CD4-positive, alpha-beta memory T cell (primary cell): Measurements from ENCODE around the gene SQSTM1. TPM values are rescaled to one million over a fixed set of nuclear protein-coding genes. Genes with fewer than 3 reads are reported as not detected.

ENCODE experiments used
- CTCF ChIA-PET: fragments of 350-600 bp; sonication (Branson Sonifier 250); formaldehyde crosslinking; loops from one replicate; lab custom pipeline; 2021; ENCODE audit warnings: inconsistent platforms; ENCODE audit not compliant: partially characterized antibody; lab: Charles Lee
- POLR2A ChIA-PET: fragments of 350-600 bp; sonication (Branson Sonifier 250); formaldehyde crosslinking; loops from one replicate; lab custom pipeline; 2021; ENCODE audit not compliant: partially characterized antibody; lab: Charles Lee
- DNase-seq, 5 donors: peaks; one replicate each; pipeline versions ENCODE4 v3.0.0 to v3.0.0-alpha.2; 2020 to 2022; ENCODE audit warnings: mixed read lengths in 1 of 5
- H3K27ac ChIP-seq: one replicate; pipeline ENCODE4 v1.7.0; 2013; ENCODE audit warnings: low read depth, low read length
- H3K27me3 ChIP-seq: 2 replicates; pipeline ENCODE4 v1.7.0; 2013; ENCODE audit warnings: mild to moderate bottlenecking, low read length, moderate library complexity; ENCODE audit not compliant: insufficient read depth
- H3K36me3 ChIP-seq: 2 replicates; pipeline ENCODE4 v1.7.0; 2013; ENCODE audit warnings: mild to moderate bottlenecking, low read length, moderate library complexity; ENCODE audit not compliant: insufficient read depth
- H3K4me1 ChIP-seq: 2 replicates; pipeline ENCODE4 v1.7.0; 2013; ENCODE audit warnings: mild to moderate bottlenecking, low read length, moderate library complexity; ENCODE audit not compliant: insufficient read depth
- H3K4me3 ChIP-seq, 2 donors: one replicate each; pipeline ENCODE4 v1.7.0; 2013; ENCODE audit warnings: low read length in 2 of 2, mild to moderate bottlenecking in 1 of 2
- H3K9me3 ChIP-seq, 2 donors: one replicate each; pipeline ENCODE4 v1.7.0; 2013; ENCODE audit warnings: low read length in 2 of 2, control low read depth in 1 of 2; ENCODE audit not compliant: control insufficient read depth in 1 of 2
- H3K27ac Mint-ChIP-seq, 7 donors: one replicate each; pipeline ENCODE4 v1.8.0; 2020 to 2021; ENCODE audit warnings: mixed read lengths in 7 of 7, mild to moderate bottlenecking in 6 of 7, inconsistent platforms in 3 of 7, moderate library complexity in 3 of 7
- H3K27me3 Mint-ChIP-seq, 2 donors: one replicate each; pipeline ENCODE4 v1.8.0; 2020 to 2021; ENCODE audit warnings: mixed read lengths in 2 of 2
- H3K36me3 Mint-ChIP-seq, 2 donors: one replicate each; pipeline ENCODE4 v1.8.0; 2020 to 2021; ENCODE audit warnings: mixed read lengths in 2 of 2, inconsistent platforms in 1 of 2, mild to moderate bottlenecking in 1 of 2
- H3K4me1 Mint-ChIP-seq, 4 donors: one replicate each; pipeline ENCODE4 v1.8.0; 2020 to 2021; ENCODE audit warnings: mixed read lengths in 4 of 4, mild to moderate bottlenecking in 1 of 4
- H3K4me3 Mint-ChIP-seq, 8 donors: one replicate each; pipeline ENCODE4 v1.8.0; 2020 to 2021; ENCODE audit warnings: mixed read lengths in 8 of 8, mild to moderate bottlenecking in 7 of 8, moderate library complexity in 6 of 8, inconsistent platforms in 3 of 8
- H3K9me3 Mint-ChIP-seq, 8 donors: one replicate each; pipeline ENCODE4 v1.8.0; 2020 to 2021; ENCODE audit warnings: mixed read lengths in 8 of 8, mild to moderate bottlenecking in 5 of 8, inconsistent platforms in 3 of 8, moderate library complexity in 1 of 8
- intact Hi-C: fragments of 100-400 bp; cut with micrococcal nuclease; formaldehyde crosslinking; loops from one replicate; pipeline ENCODE4 v1.15.1; 2023
- polyA plus RNA-seq, 2 donors: library from polyadenylated mRNA; unstranded; fragments of 300-500 nt; fragmentation: Illumina TruSeq; gene quantifications; one replicate each; pipeline ENCODE4 v1.2.3, GENCODE V29; 2021
- total RNA-seq, 2 experiments: library from RNA; stranded (reverse); gene quantifications; one replicate each; pipeline ENCODE4 v1.2.3, GENCODE V29; 2021

Gene SQSTM1
- total and polyA plus RNA-seq, 4 experiments from 2014 or later = 188 to 303 (median 256) TPM

DNA sequence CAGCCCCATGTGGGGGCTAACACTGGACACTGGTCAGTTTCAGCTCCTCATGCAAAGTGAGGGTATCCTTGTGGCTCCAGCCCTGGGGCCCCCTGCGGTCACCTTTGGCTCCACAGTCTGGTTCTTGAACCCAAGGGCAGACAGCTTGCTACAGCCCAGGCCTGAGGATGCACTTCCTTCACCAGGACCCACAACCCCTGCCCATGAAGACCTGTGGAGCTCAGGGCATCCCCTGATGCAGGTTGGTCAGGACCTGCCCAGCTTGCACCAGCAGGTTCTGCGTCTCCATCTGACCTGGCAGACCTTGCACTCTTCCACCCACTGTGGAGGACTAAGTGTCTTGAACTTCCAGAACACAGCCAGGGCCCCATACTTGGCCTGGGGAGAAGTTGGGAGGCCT is 41.6 kb downstream of the SQSTM1 start:
- no peak overlapping the region for H3K27ac Mint-ChIP-seq
- Histone ChIP-seq H3K27ac (no peak overlapping the region), H3K27me3 (no peaks in the 10 kb centered on the region), H3K4me3 (no peak overlapping the region), H3K9me3 (no peaks in the 10 kb centered on the region), H3K36me3 (peaks cover 5% of the 10 kb centered on the region), H3K4me1 (peaks cover 11% of the 10 kb centered on the region)
- peaks cover 4 to 22% of the 10 kb centered on the region in 2 donors for H3K36me3 Mint-ChIP-seq
- H3K9me3 Mint-ChIP-seq = no peaks in the 10 kb centered on the region
- no peaks in the 10 kb centered on the region for H3K27me3 Mint-ChIP-seq
- POLR2A ChIA-PET = interaction anchor here (0.9 to 1.1 kb wide), 2 partner anchors 15 to 42 kb away, joined by 3 to 5 read pairs; partner anchors contain the start of gene SQSTM1
- DNase-seq = no peak
- peaks cover 5 to 16% (median 11%) of the 10 kb centered on the region in 4 donors for H3K4me1 Mint-ChIP-seq
- CTCF ChIA-PET = interaction anchor here (0.5 to 1.4 kb wide), 3 partner anchors 15 to 60 kb away, joined by 3 to 4 read pairs (median 4); no protein-coding TSS in a partner anchor
- no peak overlapping the region for H3K4me3 Mint-ChIP-seq
- intact Hi-C loops = no loop called here

DNA sequence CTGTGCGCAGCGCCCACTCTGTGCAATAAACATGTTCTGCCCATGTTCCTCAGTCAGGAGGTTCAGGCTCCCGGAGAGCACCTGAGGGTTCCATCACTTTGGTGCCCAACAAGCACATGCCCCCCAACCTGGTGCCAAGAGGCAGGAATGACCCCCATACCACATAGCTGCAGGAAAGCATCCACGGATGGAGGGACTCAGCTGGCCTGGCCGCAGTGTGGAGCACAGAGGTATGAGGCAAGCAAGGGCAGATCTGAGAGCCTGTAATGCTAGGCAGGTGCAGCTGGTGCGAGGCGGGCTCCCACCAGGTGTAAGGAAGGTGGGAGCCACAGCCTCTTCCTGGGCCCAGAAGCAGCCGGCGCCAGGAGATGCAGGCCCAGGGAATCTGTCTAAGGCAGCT is 42.2 kb downstream of the SQSTM1 start:
- no peak overlapping the region for H3K27ac ChIP-seq
- peaks cover 3 to 22% of the 10 kb centered on the region in 2 donors for H3K36me3 Mint-ChIP-seq
- ChIA-PET POLR2A (interaction anchor here (1.1 to 1.4 kb wide), 2 partner anchors 42 to 56 kb away, joined by 3 read pairs; partner anchors contain the start of genes MGAT4B and SQSTM1), CTCF (interaction anchor here (0.5 to 1.4 kb wide), 4 partner anchors 14 to 61 kb away, joined by 3 to 4 read pairs (median 4); no protein-coding TSS in a partner anchor)
- DNase-seq = no peak
- peaks cover 3 to 10% (median 7%) of the 10 kb centered on the region in 4 donors for H3K4me1 Mint-ChIP-seq
- H3K27me3 ChIP-seq = no peaks in the 10 kb centered on the region
- no peak overlapping the region for H3K4me3 Mint-ChIP-seq
- intact Hi-C loops = no loop called here
- no peaks in the 10 kb centered on the region for H3K9me3 ChIP-seq
- no peak overlapping the region for H3K27ac Mint-ChIP-seq
- H3K9me3 Mint-ChIP-seq = no peaks in the 10 kb centered on the region
- no peak overlapping the region for H3K4me3 ChIP-seq
- peaks cover 5% of the 10 kb centered on the region for H3K36me3 ChIP-seq
- peaks cover 6% of the 10 kb centered on the region for H3K4me1 ChIP-seq
- H3K27me3 Mint-ChIP-seq = no peaks in the 10 kb centered on the region

DNA sequence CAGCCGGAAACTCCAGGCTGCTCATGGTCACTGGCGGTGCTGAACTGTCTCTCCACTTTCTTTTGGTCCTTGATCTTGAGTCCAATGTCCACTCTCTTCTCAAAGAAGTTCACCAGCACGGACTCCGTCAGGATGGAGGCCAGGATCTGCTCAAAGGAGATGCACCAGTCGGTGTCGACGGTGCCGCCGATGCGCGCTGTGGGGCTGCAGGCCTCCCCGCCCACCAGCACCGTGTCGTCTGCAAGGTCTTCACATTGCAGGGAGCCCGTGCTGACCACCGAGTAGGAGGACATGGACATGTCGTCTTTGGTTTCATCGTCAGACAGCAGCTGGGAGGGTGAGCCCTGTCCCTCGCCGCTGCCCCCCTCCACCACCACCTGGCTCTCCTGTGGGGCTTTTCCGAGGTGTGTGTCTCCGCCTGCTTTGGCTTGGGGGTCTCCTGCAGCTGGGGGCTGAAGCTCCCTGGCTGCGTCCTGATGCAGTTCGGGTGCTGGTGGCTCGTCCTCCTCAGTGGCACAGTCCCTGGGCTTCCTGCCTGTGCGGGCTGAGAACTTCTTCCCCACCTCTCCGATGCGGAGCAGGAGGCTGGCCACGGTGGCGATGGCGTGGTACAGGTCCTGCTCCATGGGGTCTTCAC is 42.9 kb downstream of the SQSTM1 start:
- ChIA-PET CTCF (interaction anchor here (1.0 kb wide), 2 partner anchors 13 to 61 kb away, joined by 3 to 4 read pairs; no protein-coding TSS in a partner anchor), POLR2A (interaction anchor here (1.4 kb wide), 1 partner anchor 56 kb away, joined by 3 read pairs; the partner anchor contains the start of gene MGAT4B)
- no peak overlapping the region for H3K4me3 Mint-ChIP-seq
- peaks cover 6% of the 10 kb centered on the region for H3K4me1 ChIP-seq
- H3K27ac Mint-ChIP-seq = peak overlapping the region in 1 of 7 donors; percentile 55
- H3K36me3 ChIP-seq = peaks cover 5% of the 10 kb centered on the region
- H3K4me1 Mint-ChIP-seq = peaks cover 0 to 5% (median 2%) of the 10 kb centered on the region in 4 donors
- no peaks in the 10 kb centered on the region for H3K27me3 Mint-ChIP-seq
- H3K36me3 Mint-ChIP-seq = peaks cover 0 to 20% of the 10 kb centered on the region in 2 donors
- H3K4me3 ChIP-seq = no peak overlapping the region
- H3K27ac ChIP-seq = no peak overlapping the region
- intact Hi-C loops = no loop called here
- H3K27me3 ChIP-seq = no peaks in the 10 kb centered on the region
- no peaks in the 10 kb centered on the region for H3K9me3 Mint-ChIP-seq
- no peak for DNase-seq
- no peaks in the 10 kb centered on the region for H3K9me3 ChIP-seq

DNA sequence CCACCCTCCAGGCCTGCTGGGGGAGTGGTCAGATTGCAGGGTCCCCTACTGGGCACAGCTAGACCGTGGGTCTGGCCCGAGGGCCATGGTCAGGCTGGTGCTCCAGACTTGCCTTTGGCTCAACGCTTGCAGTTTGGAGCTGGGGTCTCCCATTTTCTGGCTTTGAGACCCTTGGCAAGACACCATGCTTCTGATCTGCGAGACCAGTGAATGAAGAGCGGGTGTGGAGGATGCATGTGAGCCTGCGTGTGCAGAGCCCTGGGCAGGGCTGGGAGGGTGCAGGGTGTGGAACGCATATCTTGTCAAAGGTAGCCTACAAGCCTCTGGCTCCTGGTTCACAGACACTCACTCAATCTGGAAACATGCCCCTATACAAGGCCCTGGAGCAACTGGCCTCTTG is 44.0 kb downstream of the SQSTM1 start:
- H3K36me3 Mint-ChIP-seq = peaks cover 0 to 19% of the 10 kb centered on the region in 2 donors
- Histone ChIP-seq H3K36me3 (peaks cover 5% of the 10 kb centered on the region), H3K9me3 (no peaks in the 10 kb centered on the region), H3K27me3 (no peaks in the 10 kb centered on the region), H3K27ac (no peak overlapping the region), H3K4me3 (no peak overlapping the region), H3K4me1 (no peaks in the 10 kb centered on the region)
- H3K4me1 Mint-ChIP-seq = peaks cover 0 to 2% (median 0%) of the 10 kb centered on the region in 4 donors
- intact Hi-C loops = no loop called here
- POLR2A ChIA-PET = no interaction called here
- peak overlapping the region in 1 of 7 donors; percentile 18 for H3K27ac Mint-ChIP-seq
- H3K9me3 Mint-ChIP-seq = no peaks in the 10 kb centered on the region
- H3K4me3 Mint-ChIP-seq = no peak overlapping the region
- CTCF ChIA-PET = no interaction called here
- no peak for DNase-seq
- no peaks in the 10 kb centered on the region for H3K27me3 Mint-ChIP-seq

DNA sequence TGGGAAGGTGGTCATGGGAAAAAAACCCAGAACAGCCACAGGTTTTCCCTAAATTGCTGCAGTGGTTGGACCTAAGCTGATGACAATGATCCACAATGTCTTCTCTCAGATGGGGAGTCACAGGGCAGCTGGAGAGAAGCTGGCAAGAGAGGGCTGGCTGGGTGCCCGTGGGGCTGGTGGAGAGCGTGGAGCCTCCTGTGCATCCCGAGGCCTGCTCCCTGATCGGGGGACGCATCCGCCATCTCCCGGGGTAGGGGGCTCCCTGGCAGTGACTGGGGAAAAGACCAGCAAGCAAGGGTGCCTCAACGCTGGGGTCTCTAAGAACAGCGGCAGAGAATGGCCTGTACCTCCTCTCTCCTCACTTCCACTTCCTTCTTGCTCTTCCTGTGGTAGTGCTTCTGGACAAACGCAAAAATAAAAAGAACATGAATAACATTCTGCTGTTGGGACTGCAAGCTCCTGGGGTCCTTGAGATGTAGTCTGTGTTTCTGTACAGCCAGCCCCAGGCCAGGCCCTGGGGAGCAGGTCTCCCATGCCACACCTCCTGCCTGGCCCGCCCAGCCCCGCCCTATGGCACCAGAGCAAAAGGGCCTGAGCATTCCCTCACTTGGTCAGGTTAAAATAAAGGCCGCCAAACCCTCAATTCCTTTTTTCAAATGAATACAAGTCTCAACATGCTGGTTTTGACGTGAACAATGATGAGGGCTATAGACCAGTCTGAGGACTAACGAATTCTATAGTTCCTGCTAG is 45.0 kb downstream of the SQSTM1 start:
- H3K9me3 ChIP-seq = no peaks in the 10 kb centered on the region
- Mint-ChIP-seq H3K9me3 (no peaks in the 10 kb centered on the region), H3K27ac (peak overlapping the region in 1 of 7 donors; percentile 53), H3K36me3 (peaks cover 0 to 21% of the 10 kb centered on the region in 2 donors), H3K27me3 (no peaks in the 10 kb centered on the region), H3K4me1 (no peaks in the 10 kb centered on the region), H3K4me3 (no peak overlapping the region)
- H3K27ac ChIP-seq = no peak overlapping the region
- no peaks in the 10 kb centered on the region for H3K4me1 ChIP-seq
- DNase-seq = no peak
- no peaks in the 10 kb centered on the region for H3K27me3 ChIP-seq
- no peak overlapping the region for H3K4me3 ChIP-seq
- CTCF ChIA-PET = no interaction called here
- intact Hi-C loops = no loop called here
- POLR2A ChIA-PET = no interaction called here
- peaks cover 5% of the 10 kb centered on the region for H3K36me3 ChIP-seq

DNA sequence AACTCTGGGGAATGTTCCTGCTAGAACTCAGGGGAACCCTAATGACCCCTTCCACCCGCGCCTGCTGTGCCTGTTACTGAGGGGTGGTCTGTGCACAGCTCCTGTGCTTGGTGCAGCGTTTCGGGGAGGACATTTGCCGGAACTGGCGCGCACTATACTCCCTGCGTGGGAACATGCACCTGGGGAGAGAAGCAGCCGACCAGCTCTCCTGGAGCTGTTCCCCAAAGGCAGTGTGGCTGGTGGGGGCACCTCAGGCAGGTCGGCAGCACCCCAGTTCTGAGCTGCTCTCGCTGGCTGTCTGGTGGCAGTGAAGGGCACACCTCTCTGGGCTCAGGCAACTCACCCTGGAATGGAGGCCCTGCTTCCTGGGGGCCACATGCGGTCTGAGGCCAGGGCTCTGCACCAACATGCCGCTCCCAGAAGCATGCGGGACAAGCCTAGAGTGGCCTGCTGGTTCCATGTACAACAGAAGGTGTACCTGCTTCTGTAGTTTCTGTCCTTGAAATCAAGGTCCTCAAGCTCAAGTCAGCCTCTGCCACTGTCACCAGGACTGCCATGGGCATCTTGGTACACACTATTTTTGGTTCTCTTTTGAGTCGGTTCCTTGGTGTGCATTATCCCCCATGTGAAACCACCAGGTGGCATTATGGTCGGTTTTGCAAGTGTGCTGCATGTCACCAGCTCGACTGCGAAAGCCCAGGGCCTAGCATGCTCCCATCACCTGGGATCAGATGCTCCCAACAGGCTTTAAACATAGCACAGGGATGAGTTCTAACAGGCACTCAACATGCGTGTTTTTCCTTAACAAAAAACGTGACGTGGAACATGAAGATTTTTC is 45.8 kb downstream of the SQSTM1 start:
- DNase-seq = no peak
- H3K27me3 Mint-ChIP-seq = no peaks in the 10 kb centered on the region
- Histone ChIP-seq H3K27ac (no peak overlapping the region), H3K27me3 (no peaks in the 10 kb centered on the region), H3K36me3 (peaks cover 9% of the 10 kb centered on the region), H3K4me1 (no peaks in the 10 kb centered on the region), H3K9me3 (no peaks in the 10 kb centered on the region), H3K4me3 (no peak overlapping the region)
- intact Hi-C loops = no loop called here
- CTCF ChIA-PET = no interaction called here
- no peaks in the 10 kb centered on the region for H3K9me3 Mint-ChIP-seq
- no peaks in the 10 kb centered on the region for H3K4me1 Mint-ChIP-seq
- H3K36me3 Mint-ChIP-seq = peaks cover 4 to 28% of the 10 kb centered on the region in 2 donors
- no peak overlapping the region for H3K27ac Mint-ChIP-seq
- POLR2A ChIA-PET = no interaction called here
- no peak overlapping the region for H3K4me3 Mint-ChIP-seq
